ENCODE data around the gene PRRT4.

Gene PRRT4

Small RNA genes lying within 50 kb of the gene (small RNA-seq; reads per million reads assigned to genes)
- gene RNU7-27P: 0 reads per million in 2 experiments
